Ascending aorta (tissue), 2 donors: ENCODE measurements around the gene RBPJ. TPM values are rescaled to one million over a fixed set of nuclear protein-coding genes. Genes with fewer than 3 reads are reported as not detected.

Source experiments
- DNase-seq, 2 donors: peaks; one replicate each; pipeline ENCODE4 v3.0.0-alpha.2; 2019; ENCODE audit warnings: low spot score in 2 of 2
- H3K27ac ChIP-seq, 2 donors: fragments of 200-600 bp; sonication (generic); one replicate each; pipeline ENCODE4 v1.5.1; 2016 to 2017; ENCODE audit warnings: mild to moderate bottlenecking in 1 of 2
- H3K27me3 ChIP-seq: fragments of 200-600 bp; sonication (generic); one replicate; pipeline ENCODE4 v1.5.1; 2017
- H3K36me3 ChIP-seq, 2 donors: fragments of 200-600 bp; sonication (generic); one replicate each; pipeline ENCODE4 v1.5.1; 2016
- H3K4me1 ChIP-seq, 2 donors: fragments of 200-600 bp; sonication (generic); one replicate each; pipeline ENCODE4 v1.5.1; 2016 to 2017; ENCODE audit warnings: mild to moderate bottlenecking in 1 of 2
- H3K4me3 ChIP-seq, 2 donors: fragments of 200-600 bp; sonication (generic); one replicate each; pipeline ENCODE4 v1.5.1; 2016 to 2017; ENCODE audit warnings: mild to moderate bottlenecking in 1 of 2
- H3K9me3 ChIP-seq, 2 donors: fragments of 200-600 bp; sonication (generic); one replicate each; pipeline ENCODE4 v1.5.1; 2016
- intact Hi-C: fragments of 100-400 bp; cut with DNase I; formaldehyde crosslinking; loops from one replicate; pipeline ENCODE4 v1.15.1; 2023
- total RNA-seq: library from RNA; depleted of rRNA; stranded (reverse); fragments of >200 nt; gene quantifications from one replicate; pipeline ENCODE4 v1.1.0, GENCODE V29; 2016
- TF ChIP-seq, protein P1 (sequence below), 3 experiments: fragments of 200-600 bp in 2 of 3; fragments of 450-650 bp in 1 of 3; sonication (generic) in 2 of 3; IDR thresholded peaks; one replicate each; pipeline ENCODE4 v1.5.1; 2016 to 2019; ENCODE audit warnings: antibody characterized with exemption in 3 of 3, mild to moderate bottlenecking in 1 of 3, moderate library complexity in 1 of 3

Gene RBPJ
- total RNA-seq, 1 donor from 2014 or later: 17.6 TPM

DNA sequence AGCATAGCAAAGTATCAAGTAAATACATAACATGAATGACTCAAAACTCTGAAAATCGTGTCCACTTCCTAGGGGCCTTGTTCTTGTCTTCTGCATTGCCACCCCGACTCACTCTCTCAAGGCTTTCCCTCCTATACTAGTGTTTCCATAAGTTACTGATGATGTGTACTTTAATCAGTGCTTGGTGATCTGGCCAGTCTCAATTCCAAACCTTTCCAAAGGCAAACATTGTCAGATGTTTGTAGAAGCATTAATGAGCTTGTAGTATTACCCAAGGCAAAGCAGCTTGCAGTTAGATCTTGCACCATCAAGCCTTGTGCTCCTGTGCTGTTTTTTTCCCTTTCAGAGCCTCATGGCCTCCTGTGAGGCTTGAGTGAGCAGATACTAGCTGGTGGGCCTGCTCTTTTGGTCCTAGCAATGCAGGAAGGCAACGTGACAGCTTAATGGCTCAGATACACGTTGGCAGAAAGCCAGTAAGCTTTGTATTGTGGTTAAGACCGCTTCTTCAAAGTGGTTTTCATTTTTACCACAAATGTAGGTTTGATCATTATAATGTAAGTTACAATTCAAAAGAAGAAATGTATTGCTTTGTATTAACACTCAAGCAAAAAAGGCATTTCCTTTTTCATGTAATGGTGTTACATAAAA is 51.8 kb downstream of the RBPJ start:
- H3K27me3 ChIP-seq: no peaks in the 10 kb centered on the region
- TF ChIP-seq, protein P1, sequence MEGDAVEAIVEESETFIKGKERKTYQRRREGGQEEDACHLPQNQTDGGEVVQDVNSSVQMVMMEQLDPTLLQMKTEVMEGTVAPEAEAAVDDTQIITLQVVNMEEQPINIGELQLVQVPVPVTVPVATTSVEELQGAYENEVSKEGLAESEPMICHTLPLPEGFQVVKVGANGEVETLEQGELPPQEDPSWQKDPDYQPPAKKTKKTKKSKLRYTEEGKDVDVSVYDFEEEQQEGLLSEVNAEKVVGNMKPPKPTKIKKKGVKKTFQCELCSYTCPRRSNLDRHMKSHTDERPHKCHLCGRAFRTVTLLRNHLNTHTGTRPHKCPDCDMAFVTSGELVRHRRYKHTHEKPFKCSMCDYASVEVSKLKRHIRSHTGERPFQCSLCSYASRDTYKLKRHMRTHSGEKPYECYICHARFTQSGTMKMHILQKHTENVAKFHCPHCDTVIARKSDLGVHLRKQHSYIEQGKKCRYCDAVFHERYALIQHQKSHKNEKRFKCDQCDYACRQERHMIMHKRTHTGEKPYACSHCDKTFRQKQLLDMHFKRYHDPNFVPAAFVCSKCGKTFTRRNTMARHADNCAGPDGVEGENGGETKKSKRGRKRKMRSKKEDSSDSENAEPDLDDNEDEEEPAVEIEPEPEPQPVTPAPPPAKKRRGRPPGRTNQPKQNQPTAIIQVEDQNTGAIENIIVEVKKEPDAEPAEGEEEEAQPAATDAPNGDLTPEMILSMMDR (IDR thresholded peaks at IDR 0.05): no peak
- H3K36me3 ChIP-seq: no peaks in the 10 kb centered on the region
- no peak overlapping the region for H3K27ac ChIP-seq
- peaks cover 0 to 14% of the 10 kb centered on the region in 2 donors for H3K4me1 ChIP-seq
- H3K4me3 ChIP-seq: no peak overlapping the region
- no peak for DNase-seq
- intact Hi-C loops: no loop called here
- no peaks in the 10 kb centered on the region for H3K9me3 ChIP-seq

DNA sequence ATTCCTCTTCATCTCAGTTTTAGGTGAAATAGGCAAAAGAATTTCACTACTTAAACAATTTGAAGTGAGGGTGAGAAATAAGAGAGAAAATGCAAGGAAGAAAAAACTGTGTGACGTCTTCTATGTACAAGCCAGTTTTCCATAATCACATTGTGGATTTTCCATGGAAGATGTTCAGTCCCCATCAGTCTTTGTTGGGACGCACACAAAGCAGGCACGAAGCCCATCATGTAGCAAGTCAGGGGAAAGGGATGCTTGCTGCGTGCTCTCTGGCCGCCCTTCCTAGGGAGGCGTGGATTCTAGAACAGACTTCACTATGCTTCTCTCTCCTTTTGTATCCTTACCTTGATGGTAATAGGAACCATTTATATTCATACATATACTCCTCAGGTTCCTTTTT is 54.7 kb downstream of the RBPJ start:
- Histone ChIP-seq H3K36me3 (no peaks in the 10 kb centered on the region), H3K4me3 (no peak overlapping the region), H3K4me1 (peaks cover 0 to 11% of the 10 kb centered on the region in 2 donors), H3K27ac (no peak overlapping the region), H3K27me3 (no peaks in the 10 kb centered on the region), H3K9me3 (no peaks in the 10 kb centered on the region)
- DNase-seq: no peak
- TF ChIP-seq, protein P1 (IDR thresholded peaks at IDR 0.05): no peak
- intact Hi-C loops: no loop called here

DNA sequence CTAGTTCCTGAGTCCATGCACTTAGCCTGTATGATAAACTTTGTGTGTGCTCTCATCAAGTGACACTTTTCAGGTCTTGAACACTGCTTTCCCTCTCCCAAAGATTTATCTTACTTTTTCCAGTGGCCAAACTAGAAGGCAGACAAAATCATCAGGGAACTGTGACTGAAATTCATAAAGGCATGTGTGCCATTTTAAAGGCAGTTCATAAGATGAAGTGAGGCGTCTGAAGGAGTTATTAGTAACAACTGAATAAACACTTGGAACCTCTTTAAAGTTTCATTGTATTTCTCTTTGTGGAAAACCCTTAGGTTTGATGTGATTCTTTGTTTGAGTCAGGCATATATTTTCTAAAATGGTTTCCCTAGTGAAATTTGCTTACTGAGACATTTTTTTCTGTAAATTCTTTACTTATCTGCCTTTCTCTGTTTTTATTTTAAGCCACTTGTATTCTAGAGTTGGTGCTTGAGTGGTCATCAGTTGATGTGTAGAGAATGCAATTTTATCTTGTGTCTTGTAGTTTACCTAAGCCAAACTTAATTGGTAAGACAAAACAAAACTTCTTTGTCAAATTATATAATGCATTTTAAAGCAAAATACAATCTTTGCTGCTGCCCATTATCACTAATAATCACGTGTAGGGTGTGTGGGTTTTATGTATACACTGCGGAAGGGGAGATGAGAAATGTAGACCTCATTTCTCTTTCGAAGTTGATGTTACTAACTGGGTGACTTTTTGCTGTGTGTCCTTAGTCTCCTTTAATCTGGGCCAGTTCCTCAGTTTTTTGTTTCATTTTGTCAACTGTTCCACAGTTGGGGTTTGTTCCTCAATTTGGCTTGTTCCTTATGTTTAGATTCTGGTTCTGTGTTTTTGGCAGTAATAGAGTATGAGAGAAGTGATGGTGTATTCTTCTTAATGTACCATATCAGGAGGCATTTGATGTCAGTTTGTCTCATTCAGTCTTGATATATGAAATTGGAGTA is 56.8 kb downstream of the RBPJ start:
- Histone ChIP-seq H3K27ac (no peak overlapping the region), H3K27me3 (no peaks in the 10 kb centered on the region), H3K4me1 (peaks cover 0 to 8% of the 10 kb centered on the region in 2 donors), H3K4me3 (no peak overlapping the region), H3K9me3 (no peaks in the 10 kb centered on the region), H3K36me3 (no peaks in the 10 kb centered on the region)
- DNase-seq: no peak
- intact Hi-C loops: no loop called here
- TF ChIP-seq, protein P1 (IDR thresholded peaks at IDR 0.05): no peak

GRCh38 chr4:26379837-26380236 is 59.0 kb downstream of the RBPJ start:
- H3K27ac ChIP-seq: no peak overlapping the region
- H3K36me3 ChIP-seq: no peaks in the 10 kb centered on the region
- intact Hi-C loops: no loop called here
- H3K4me3 ChIP-seq: no peak overlapping the region
- H3K27me3 ChIP-seq: no peaks in the 10 kb centered on the region
- H3K9me3 ChIP-seq: no peaks in the 10 kb centered on the region
- peaks cover 0 to 4% of the 10 kb centered on the region in 2 donors for H3K4me1 ChIP-seq
- TF ChIP-seq, protein P1 (IDR thresholded peaks at IDR 0.05): no peak
- DNase-seq: no peak

- Histone ChIP-seq H3K4me1 (peaks cover 0 to 4% of the 10 kb centered on the region in 2 donors), H3K4me3 (no peak overlapping the region), H3K9me3 (no peaks in the 10 kb centered on the region), H3K27me3 (no peaks in the 10 kb centered on the region), H3K36me3 (no peaks in the 10 kb centered on the region), H3K27ac (no peak overlapping the region)
- TF ChIP-seq, protein P1 (IDR thresholded peaks at IDR 0.05): no peak
- intact Hi-C loops: no loop called here
- no peak for DNase-seq
Observed at GRCh38 chr4:26380740-26381139, 59.9 kb downstream of the RBPJ start.
